HUES48 (cell line): ENCODE measurements around the gene FILIP1.

ENCODE experiments used
- H3K27ac ChIP-seq: one replicate; pipeline ENCODE4 v1.7.0; 2013; ENCODE audit warnings: low read depth, low read length, inconsistent platforms
- H3K27me3 ChIP-seq: 2 replicates; pipeline ENCODE4 v1.6.1; 2013; ENCODE audit warnings: mild to moderate bottlenecking, low read length; ENCODE audit not compliant: control insufficient read depth, insufficient read depth
- H3K36me3 ChIP-seq: 2 replicates; pipeline ENCODE4 v1.6.1; 2013; ENCODE audit warnings: low read length; ENCODE audit not compliant: control insufficient read depth, insufficient read depth
- H3K4me1 ChIP-seq: 2 replicates; pipeline ENCODE4 v1.6.1; 2013; ENCODE audit warnings: mild to moderate bottlenecking, low read length; ENCODE audit not compliant: control insufficient read depth, insufficient read depth
- H3K4me3 ChIP-seq: 2 replicates; pipeline ENCODE4 v1.5.1; 2013; ENCODE audit warnings: mild to moderate bottlenecking, low read depth, low read length
- H3K9ac ChIP-seq: 2 replicates; pipeline ENCODE4 v1.6.1; 2013; ENCODE audit warnings: mild to moderate bottlenecking, low read depth, low read length, moderate library complexity
- H3K9me3 ChIP-seq: 2 replicates; pipeline ENCODE4 v1.6.1; 2013; ENCODE audit warnings: low read length; ENCODE audit not compliant: control insufficient read depth, insufficient read depth

Gene FILIP1

GRCh38 chr6:75284632-75285282 is 208.8 kb downstream of the FILIP1 start, which contains the start of gene TMEM30A:
TSS of gene TMEM30A (minus strand) at chr6:75284792. CDS start at chr6:75284638, 154 bp downstream.
- Histone ChIP-seq H3K27ac (peak within 1 kb of the TSS; percentile 84), H3K4me1 (peaks cover 34% of the 10 kb centered on the region), H3K9me3 (no peaks in the 10 kb centered on the region)

GRCh38 chr6:75283907-75284631 is 209.5 kb downstream of the FILIP1 start:
- no peaks in the 10 kb centered on the region for H3K36me3 ChIP-seq
- H3K4me3 ChIP-seq, result peak overlapping the region; percentile 99
- H3K4me1 ChIP-seq, result peaks cover 40% of the 10 kb centered on the region
- H3K9ac ChIP-seq, result peak overlapping the region; percentile 54
- H3K27me3 ChIP-seq, result no peaks in the 10 kb centered on the region
- H3K9me3 ChIP-seq, result no peaks in the 10 kb centered on the region
- H3K27ac ChIP-seq, result peak overlapping the region; percentile 84

More at GRCh38 chr6:75284632-75285282, 208.8 kb downstream of the FILIP1 start, which contains the start of gene TMEM30A:
- Histone ChIP-seq H3K9ac (peak within 1 kb of the TSS; percentile 54), H3K4me3 (peak within 1 kb of the TSS; percentile 99), H3K27me3 (no peaks in the 10 kb centered on the region), H3K36me3 (no peaks in the 10 kb centered on the region)

- peaks cover 49% of the 10 kb centered on the region for H3K4me1 ChIP-seq
- H3K4me3 ChIP-seq, result peak overlapping the region; percentile 99
- H3K27me3 ChIP-seq, result no peaks in the 10 kb centered on the region
- H3K9ac ChIP-seq, result no peak overlapping the region
- no peaks in the 10 kb centered on the region for H3K9me3 ChIP-seq
- no peaks in the 10 kb centered on the region for H3K36me3 ChIP-seq
- peak overlapping the region; percentile 14 for H3K27ac ChIP-seq
Measured at GRCh38 chr6:75282706-75283105, 210.9 kb downstream of the FILIP1 start.

- no peaks in the 10 kb centered on the region for H3K36me3 ChIP-seq
- H3K9ac ChIP-seq, result no peak overlapping the region
- no peaks in the 10 kb centered on the region for H3K9me3 ChIP-seq
- H3K4me3 ChIP-seq, result peak overlapping the region; percentile 99
- peaks cover 53% of the 10 kb centered on the region for H3K4me1 ChIP-seq
- peak overlapping the region; percentile 26 for H3K27ac ChIP-seq
- H3K27me3 ChIP-seq, result no peaks in the 10 kb centered on the region
Measured at GRCh38 chr6:75281653-75282052, 211.9 kb downstream of the FILIP1 start.

GRCh38 chr6:75280131-75280855 is 213.3 kb downstream of the FILIP1 start:
- no peaks in the 10 kb centered on the region for H3K27me3 ChIP-seq
- H3K36me3 ChIP-seq, result no peaks in the 10 kb centered on the region
- peak overlapping the region; percentile 35; the same call in 1 of the 2 replicates for H3K4me3 ChIP-seq
- peak overlapping the region; percentile 21; the same call in 1 of the 2 replicates for H3K9ac ChIP-seq
- H3K9me3 ChIP-seq, result no peaks in the 10 kb centered on the region
- H3K4me1 ChIP-seq, result peaks cover 67% of the 10 kb centered on the region
- H3K27ac ChIP-seq, result peak overlapping the region; percentile 39

- H3K27ac ChIP-seq, result peak overlapping the region; percentile 34
- no peaks in the 10 kb centered on the region for H3K27me3 ChIP-seq
- H3K4me1 ChIP-seq, result peaks cover 69% of the 10 kb centered on the region
- no peak overlapping the region for H3K9ac ChIP-seq
- H3K4me3 ChIP-seq, result peak overlapping the region; percentile 35; the same call in 1 of the 2 replicates
- H3K36me3 ChIP-seq, result no peaks in the 10 kb centered on the region
- H3K9me3 ChIP-seq, result no peaks in the 10 kb centered on the region
Measured at GRCh38 chr6:75279418-75279817, 214.2 kb downstream of the FILIP1 start.

- Histone ChIP-seq H3K27ac (no peak overlapping the region), H3K9ac (no peak overlapping the region), H3K36me3 (no peaks in the 10 kb centered on the region), H3K27me3 (no peaks in the 10 kb centered on the region), H3K4me1 (peaks cover 72% of the 10 kb centered on the region), H3K4me3 (no peak overlapping the region), H3K9me3 (no peaks in the 10 kb centered on the region)
Measured at GRCh38 chr6:75278474-75279077, 215.0 kb downstream of the FILIP1 start.

- peaks cover 19% of the 10 kb centered on the region; the same call in 1 of the 2 replicates for H3K36me3 ChIP-seq
- no peak overlapping the region for H3K27ac ChIP-seq
- H3K9ac ChIP-seq, result no peak overlapping the region
- H3K27me3 ChIP-seq, result no peaks in the 10 kb centered on the region
- H3K4me3 ChIP-seq, result no peak overlapping the region
- peaks cover 42% of the 10 kb centered on the region for H3K4me1 ChIP-seq
- peaks cover 11% of the 10 kb centered on the region for H3K9me3 ChIP-seq
Measured at GRCh38 chr6:75275067-75275466, 218.5 kb downstream of the FILIP1 start.

GRCh38 chr6:75273009-75273408 is 220.6 kb downstream of the FILIP1 start:
- no peak overlapping the region for H3K27ac ChIP-seq
- H3K4me3 ChIP-seq, result no peak overlapping the region
- peaks cover 22% of the 10 kb centered on the region; the same call in 1 of the 2 replicates for H3K36me3 ChIP-seq
- no peak overlapping the region for H3K9ac ChIP-seq
- H3K4me1 ChIP-seq, result peaks cover 31% of the 10 kb centered on the region
- H3K9me3 ChIP-seq, result peaks cover 11% of the 10 kb centered on the region
- H3K27me3 ChIP-seq, result no peaks in the 10 kb centered on the region

- Histone ChIP-seq H3K9me3 (peaks cover 11% of the 10 kb centered on the region), H3K36me3 (peaks cover 22% of the 10 kb centered on the region; the same call in 1 of the 2 replicates), H3K4me1 (peaks cover 37% of the 10 kb centered on the region), H3K27me3 (no peaks in the 10 kb centered on the region), H3K27ac (no peak overlapping the region), H3K4me3 (no peak overlapping the region), H3K9ac (no peak overlapping the region; the same call in 1 of the 2 replicates)
Measured at GRCh38 chr6:75272145-75272840, 221.3 kb downstream of the FILIP1 start.
